ENCODE measurements around the gene UCN2. TPM values are rescaled to one million over a fixed set of nuclear protein-coding genes. Genes with fewer than 3 reads are reported as not detected.
A peak's percentile ranks its signal among the peaks of the same experiment; 100 is the strongest.

The UCN2 gene
- total and polyA plus RNA-seq, 2 of the 4 experiments (the other 2 are of a cell fraction), result 0.54 to 2.7 TPM

- peak overlapping the region; percentile 97; the same call in 2 of the 3 replicates for H2BK15ac ChIP-seq (ENCODE audit: low read depth, low read length)
- peak overlapping the region; percentile 99 for H2AK9ac ChIP-seq (replicated peaks; ENCODE audit: low read depth, low read length, poor library complexity)
- ATAC-seq (ENCODE audit: low read depth) (no peak), DNase-seq (no peak)
- no peaks in the 10 kb centered on the region for H3K9me3 ChIP-seq (ENCODE audit: control insufficient read depth, insufficient read depth, low read length)
- H2BK20ac ChIP-seq (ENCODE audit: low read depth, low read length), result peak overlapping the region; percentile 99
- peaks cover 59% of the 10 kb centered on the region for H3K9me1 ChIP-seq (ENCODE audit: insufficient read depth, low read length)
- intact Hi-C loops (cut with micrococcal nuclease) (no loop called here), dilution Hi-C loops (cut with HindIII; ENCODE audit: low sequenced_read_pairs, unreplicated experiment) (no loop called here), in situ Hi-C loops (cut with MboI; ENCODE audit: low sequenced_read_pairs) (no loop called here)
- H3K36me3 ChIP-seq (ENCODE audit: control insufficient read depth, insufficient read depth, low read length), result peaks cover 46% of the 10 kb centered on the region
- peak overlapping the region; percentile 85 for H3K18ac ChIP-seq (ENCODE audit: low read depth, low read length)
- POLR2A ChIA-PET (ENCODE audit: unreplicated experiment), result no interaction called here
- peaks cover 19% of the 10 kb centered on the region for H4K20me1 ChIP-seq (ENCODE audit: insufficient read depth, low read length)
- H3K23ac ChIP-seq (ENCODE audit: low read depth, low read length), result peak overlapping the region; percentile 89
- H4K8ac ChIP-seq (ENCODE audit: low read depth in 2 of 2, low read length in 2 of 2), result peak overlapping the region; percentile 85 to 90
- peak overlapping the region; percentile 85 for H2BK120ac ChIP-seq (ENCODE audit: low read depth, low read length)
- peak overlapping the region; percentile 76 for H3K56ac ChIP-seq (ENCODE audit: extremely low read depth, insufficient read depth, low read length)
- H3K14ac ChIP-seq (replicated peaks; ENCODE audit: low read depth, low read length), result peak overlapping the region; percentile 87
- peak overlapping the region; percentile 72 for H4K5ac ChIP-seq (ENCODE audit: low read depth, low read length)
- peak overlapping the region; percentile 100 for H2AK5ac ChIP-seq (ENCODE audit: low read depth, low read length)
- peak overlapping the region; percentile 97 for H2BK5ac ChIP-seq (ENCODE audit: low read depth, low read length, poor library complexity, severe bottlenecking)
- H3K27ac ChIP-seq (ENCODE audit: insufficient read depth, low read length), result peak overlapping the region; percentile 94
- peaks cover 54% of the 10 kb centered on the region for H3K4me1 ChIP-seq (ENCODE audit: control insufficient read depth, insufficient read depth, low read length)
- BruUV-seq (replicated peaks), result no TSS peak
- H3K4ac ChIP-seq (ENCODE audit: low read depth, low read length), result peak overlapping the region; percentile 99
- 100% methylated on average over 3 of the region's 8 CpGs; no CpG with 5 or more reads in 1 of the 2 experiments for WGBS, 2 experiments (ENCODE audit: extremely low coverage in 2 of 2, insufficient read length in 1 of 2)
- H3K79me1 ChIP-seq (ENCODE audit: low read depth in 1 of 2, low read length in 2 of 2), result peaks cover 27 to 81% of the 10 kb centered on the region in 2 experiments
- H3K27me3 ChIP-seq (ENCODE audit: control insufficient read depth, insufficient read depth, low read length), result no peaks in the 10 kb centered on the region
- no peak overlapping the region for H3K4me3 ChIP-seq (ENCODE audit: insufficient read depth, low read depth, low read length)
- peak overlapping the region; percentile 98 for H4K91ac ChIP-seq (ENCODE audit: insufficient read depth, low read depth, low read length)
- no peak overlapping the region for H3K4me2 ChIP-seq (ENCODE audit: low read depth, low read length)
- peak overlapping the region; percentile 87 for H2AFZ ChIP-seq (replicated peaks; ENCODE audit: low read length, poor library complexity)
- H3K9ac ChIP-seq (ENCODE audit: low read depth, low read length), result no peak overlapping the region
- CTCF ChIA-PET, result interaction anchor here (0.9 kb wide), 1 partner anchor 39 kb away, joined by 3 read pairs; no protein-coding TSS in a partner anchor
- TF ChIP-seq NFE2L2 (IDR thresholded peaks at IDR 0.05; ENCODE audit: low read depth, low read length), result no peak
- TF ChIP-seq CTCF (conservative IDR thresholded peaks at IDR 0.05; ENCODE audit: low read depth, low read length), result no peak
- no peak for TF ChIP-seq CEBPB (IDR thresholded peaks at IDR 0.05; ENCODE audit: low read depth, low read length)
- TF ChIP-seq SMC3 (IDR thresholded peaks at IDR 0.05; ENCODE audit: low read depth, low read length), result no peak
- TF ChIP-seq RCOR1 (IDR thresholded peaks at IDR 0.05; ENCODE audit: insufficient replicate concordance, low read length), result no peak
- TF ChIP-seq RAD21 (IDR thresholded peaks at IDR 0.05; ENCODE audit: low read length), result no peak
- TF ChIP-seq ELK1 (IDR thresholded peaks at IDR 0.05; ENCODE audit: borderline replicate concordance, low read depth, low read length), result no peak
- TF ChIP-seq MXI1 (IDR thresholded peaks at IDR 0.05; ENCODE audit: borderline replicate concordance, low read depth, low read length), result no peak
- TF ChIP-seq BHLHE40 (IDR thresholded peaks at IDR 0.05; ENCODE audit: low read depth, low read length), result no peak
- no peak for TF ChIP-seq MAFK (IDR thresholded peaks at IDR 0.05; ENCODE audit: low read depth, low read length)
- TF ChIP-seq USF2 (IDR thresholded peaks at IDR 0.05; ENCODE audit: low read depth, low read length), result no peak
- TF ChIP-seq FOS (IDR thresholded peaks at IDR 0.05; ENCODE audit: low read depth, low read length), result no peak
- TF ChIP-seq POLR2A (IDR thresholded peaks at IDR 0.05; ENCODE audit: low read depth, low read length), result no peak
- no peak for TF ChIP-seq MAZ (IDR thresholded peaks at IDR 0.05; ENCODE audit: borderline replicate concordance, low read depth, low read length)
- TF ChIP-seq RFX5 (IDR thresholded peaks at IDR 0.05; ENCODE audit: low read depth, low read length), result no peak
Measured at GRCh38 chr3:48596676-48597407, 33.3 kb upstream of the UCN2 start.
